Neural progenitor cell (in vitro differentiated cells): ENCODE measurements around the gene PPP2R2D.

Experiments used
- EZH2 ChIP-seq: fragments of 200-600 bp; sonication (generic); IDR thresholded peaks from 2 replicates; pipeline ENCODE4 v1.6.1; 2017; ENCODE audit warnings: antibody characterized with exemption, mild to moderate bottlenecking, moderate library complexity
- EZH2phosphoT487 ChIP-seq: fragments of 200-600 bp; sonication (generic); IDR thresholded peaks from 2 replicates; pipeline ENCODE4 v1.6.1; 2017; ENCODE audit warnings: antibody characterized with exemption
- TF ChIP-seq, protein P1 (sequence below): fragments of 200-600 bp; sonication (generic); IDR thresholded peaks from 2 replicates; pipeline ENCODE4 v1.5.1; 2017; ENCODE audit warnings: antibody characterized with exemption, mild to moderate bottlenecking

DNA sequence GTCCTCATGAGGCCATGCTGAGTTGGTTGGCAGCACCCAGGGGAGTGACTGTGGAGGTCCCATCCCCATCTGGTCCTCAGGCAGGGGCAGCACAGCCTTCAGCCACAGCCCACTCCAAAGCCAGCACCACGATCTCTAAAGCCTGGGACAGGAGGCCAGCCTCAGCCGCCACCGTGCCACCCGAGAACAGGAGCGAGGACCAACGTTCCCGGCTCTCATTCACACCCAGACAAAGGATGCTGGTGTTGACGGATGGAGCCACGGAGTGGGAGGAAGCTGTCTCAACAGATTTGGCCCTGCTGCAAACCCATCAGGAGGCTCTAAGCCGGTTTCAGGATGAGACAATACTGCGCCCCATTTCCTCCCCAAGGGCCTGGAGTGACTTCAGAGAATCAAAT is 42.7 kb upstream of the PPP2R2D start:
- TF ChIP-seq, protein P1, sequence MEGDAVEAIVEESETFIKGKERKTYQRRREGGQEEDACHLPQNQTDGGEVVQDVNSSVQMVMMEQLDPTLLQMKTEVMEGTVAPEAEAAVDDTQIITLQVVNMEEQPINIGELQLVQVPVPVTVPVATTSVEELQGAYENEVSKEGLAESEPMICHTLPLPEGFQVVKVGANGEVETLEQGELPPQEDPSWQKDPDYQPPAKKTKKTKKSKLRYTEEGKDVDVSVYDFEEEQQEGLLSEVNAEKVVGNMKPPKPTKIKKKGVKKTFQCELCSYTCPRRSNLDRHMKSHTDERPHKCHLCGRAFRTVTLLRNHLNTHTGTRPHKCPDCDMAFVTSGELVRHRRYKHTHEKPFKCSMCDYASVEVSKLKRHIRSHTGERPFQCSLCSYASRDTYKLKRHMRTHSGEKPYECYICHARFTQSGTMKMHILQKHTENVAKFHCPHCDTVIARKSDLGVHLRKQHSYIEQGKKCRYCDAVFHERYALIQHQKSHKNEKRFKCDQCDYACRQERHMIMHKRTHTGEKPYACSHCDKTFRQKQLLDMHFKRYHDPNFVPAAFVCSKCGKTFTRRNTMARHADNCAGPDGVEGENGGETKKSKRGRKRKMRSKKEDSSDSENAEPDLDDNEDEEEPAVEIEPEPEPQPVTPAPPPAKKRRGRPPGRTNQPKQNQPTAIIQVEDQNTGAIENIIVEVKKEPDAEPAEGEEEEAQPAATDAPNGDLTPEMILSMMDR = no peak
- no peak for TF ChIP-seq EZH2
- TF ChIP-seq EZH2phosphoT487 = no peak
